Colon (tissue), 2 donors: ENCODE results near the gene TNS3.
"Not testable (repeated sequence)": the region's sequence is repeated elsewhere in the genome, so short reads cannot be mapped to it uniquely, and the experiment has no call there.

Experiments used
- FAIRE-seq: peaks from 2 replicates; lab custom pipeline; 2012; peaks lifted over from hg19 to GRCh38; lab: Jason Lieb, UNC
- donor health status: control.
- donor health status: control.

The TNS3 gene

GRCh38 chr7:47602272-47603004, 20.5 kb upstream of the TNS3 start:
- FAIRE-seq: no peak

GRCh38 chr7:47601881-47602249, 20.0 kb upstream of the TNS3 start:
- no peak for FAIRE-seq

GRCh38 chr7:47601119-47601880, 19.4 kb upstream of the TNS3 start:
- no peak for FAIRE-seq

- no peak for FAIRE-seq
Measured at GRCh38 chr7:47600199-47601118, 18.5 kb upstream of the TNS3 start.

GRCh38 chr7:47597379-47597778, 15.5 kb upstream of the TNS3 start:
- no peak for FAIRE-seq

GRCh38 chr7:47596502-47597202, 14.7 kb upstream of the TNS3 start:
- no peak for FAIRE-seq

- no peak for FAIRE-seq
Measured at GRCh38 chr7:47594406-47594805, 12.5 kb upstream of the TNS3 start.

DNA sequence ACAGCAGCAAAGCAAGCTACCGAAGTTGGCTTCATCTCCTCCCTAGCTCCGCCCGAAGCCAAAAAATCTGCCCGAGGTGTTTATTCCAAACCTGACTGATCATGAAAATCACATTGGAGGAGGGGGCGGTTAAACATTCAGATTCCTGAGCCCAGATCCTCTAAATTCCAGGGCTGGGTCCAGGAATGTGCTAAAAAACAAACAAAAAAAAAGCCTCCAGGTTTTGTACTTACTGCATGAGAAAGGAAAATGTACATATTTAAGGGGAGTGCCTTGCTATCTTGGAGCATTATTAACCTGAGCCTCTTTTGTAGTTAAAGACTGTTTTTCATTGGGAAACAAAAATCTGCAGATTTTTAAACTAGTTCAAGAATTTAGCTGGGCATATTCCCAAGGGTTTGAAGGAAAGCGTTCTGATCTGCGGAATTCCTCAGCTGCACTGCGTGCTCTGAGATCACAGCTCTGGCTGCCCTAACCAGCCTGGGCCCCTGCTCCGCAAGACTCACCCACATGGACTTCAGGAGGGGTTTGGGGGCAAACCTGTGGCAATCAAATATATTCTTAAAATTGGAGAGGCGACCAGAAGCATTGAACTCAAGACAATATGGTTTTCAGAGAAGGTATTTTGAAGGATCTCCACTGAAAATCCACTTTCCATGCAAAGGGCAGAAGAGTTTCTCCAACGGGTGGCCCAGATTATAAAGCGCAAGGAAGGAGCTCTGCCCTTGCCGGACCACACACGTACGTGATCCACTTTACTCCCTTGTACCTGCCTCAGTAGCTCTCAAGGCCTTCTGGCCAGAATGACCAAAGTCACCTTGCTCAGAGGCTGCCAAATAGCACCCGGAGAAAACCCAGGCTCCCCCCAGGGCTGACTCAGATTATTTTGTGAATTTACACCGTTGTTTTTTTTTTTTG, 10.0 kb upstream of the TNS3 start:
- FAIRE-seq: no peak

DNA sequence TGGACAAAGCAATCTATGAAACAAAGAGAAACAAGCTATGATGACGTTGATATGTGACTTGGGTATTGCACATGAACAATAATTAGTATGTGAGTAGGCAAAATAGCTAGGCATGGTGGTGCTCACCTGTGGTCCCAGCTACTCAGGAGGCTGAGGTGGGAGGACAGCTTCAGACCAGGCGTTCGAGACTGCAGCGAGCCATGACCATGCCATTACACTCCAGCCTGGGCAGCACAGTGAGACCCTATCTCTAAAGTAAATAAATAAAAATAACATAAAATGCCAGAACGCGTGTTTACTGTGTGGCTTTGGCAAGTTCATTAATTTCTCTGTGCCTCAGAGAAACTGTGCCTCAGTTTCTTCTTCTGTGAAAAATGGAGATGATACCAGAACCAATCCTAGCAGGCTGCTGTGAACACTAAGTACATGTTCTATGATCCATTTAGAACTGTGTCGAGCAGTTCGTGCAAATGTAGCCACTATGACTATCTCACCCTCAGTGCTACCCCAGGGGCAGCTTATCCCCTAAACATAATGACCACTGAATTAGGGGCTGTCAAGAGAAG, 9.3 kb upstream of the TNS3 start:
- no peak for FAIRE-seq

- not testable (repeated sequence) for FAIRE-seq
Measured at GRCh38 chr7:47590215-47590614, 8.3 kb upstream of the TNS3 start.

GRCh38 chr7:47588704-47589225, 6.9 kb upstream of the TNS3 start:
- FAIRE-seq: no peak

DNA sequence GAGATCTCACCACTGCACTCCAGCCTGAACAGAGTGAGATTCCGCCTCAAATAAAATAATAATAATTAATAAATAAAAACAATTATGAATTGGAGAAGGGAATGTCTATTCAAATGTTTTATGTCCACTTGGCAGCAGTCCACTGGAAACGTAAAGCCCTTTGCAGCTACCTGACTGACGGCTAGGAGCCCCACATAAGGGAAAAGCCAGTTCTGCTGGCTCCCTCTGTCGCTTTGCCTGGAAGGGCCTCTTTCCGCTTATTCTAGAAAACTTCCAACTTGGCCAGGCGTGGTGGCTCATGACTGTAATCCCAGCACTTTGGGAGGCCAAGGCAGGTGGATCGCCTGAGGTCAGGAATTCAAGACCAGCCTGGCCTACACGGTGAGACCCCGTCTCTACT, 6.1 kb upstream of the TNS3 start:
- FAIRE-seq: no peak

GRCh38 chr7:47587351-47587750, 5.4 kb upstream of the TNS3 start:
- no peak for FAIRE-seq

GRCh38 chr7:47586925-47587324, 5.0 kb upstream of the TNS3 start:
- no peak for FAIRE-seq

DNA sequence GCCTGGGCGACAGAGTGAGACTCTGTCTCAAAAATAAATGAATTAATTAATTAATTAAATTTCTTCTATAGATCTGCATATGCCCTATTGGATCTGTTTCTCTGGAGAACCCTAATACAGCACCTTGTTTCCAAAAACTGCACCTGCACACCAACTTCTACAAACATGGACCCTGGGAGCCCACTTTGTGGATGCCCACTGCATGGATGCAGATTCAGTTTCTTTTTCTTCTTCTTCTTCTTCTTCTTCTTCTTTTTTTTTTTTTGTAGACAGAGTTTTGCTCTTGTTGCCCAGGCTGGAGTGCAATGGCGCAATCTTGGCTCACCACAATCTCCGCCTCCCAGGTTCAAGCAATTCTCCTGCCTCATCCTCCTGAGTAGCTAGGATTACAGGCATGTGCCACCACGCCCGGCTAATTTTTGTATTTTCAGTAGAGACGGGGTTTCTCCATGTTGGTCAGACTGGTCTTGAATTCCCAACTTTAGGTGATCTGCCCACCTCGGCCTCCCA, 4.3 kb upstream of the TNS3 start:
- FAIRE-seq: not testable (repeated sequence)

DNA sequence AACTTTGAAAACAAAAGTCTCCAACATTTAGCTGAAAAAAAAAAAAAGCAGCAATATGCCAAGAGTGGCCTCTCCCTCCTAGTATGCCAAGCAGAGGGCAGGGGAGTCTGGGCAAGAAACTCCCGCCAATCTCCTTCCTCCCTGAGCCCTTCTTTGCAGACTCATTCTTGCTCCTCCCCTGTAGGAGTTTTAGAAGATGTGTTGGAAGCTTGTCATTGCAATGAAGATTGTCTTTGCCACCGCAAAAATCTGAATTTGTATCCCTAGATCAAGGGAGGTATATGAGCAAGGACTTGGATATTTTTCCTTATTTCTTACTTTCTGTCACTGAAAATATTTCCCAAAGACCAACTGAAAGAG, 2.6 kb upstream of the TNS3 start:
- FAIRE-seq: no peak

GRCh38 chr7:47583739-47584535, 2.0 kb upstream of the TNS3 start:
- no peak for FAIRE-seq

DNA sequence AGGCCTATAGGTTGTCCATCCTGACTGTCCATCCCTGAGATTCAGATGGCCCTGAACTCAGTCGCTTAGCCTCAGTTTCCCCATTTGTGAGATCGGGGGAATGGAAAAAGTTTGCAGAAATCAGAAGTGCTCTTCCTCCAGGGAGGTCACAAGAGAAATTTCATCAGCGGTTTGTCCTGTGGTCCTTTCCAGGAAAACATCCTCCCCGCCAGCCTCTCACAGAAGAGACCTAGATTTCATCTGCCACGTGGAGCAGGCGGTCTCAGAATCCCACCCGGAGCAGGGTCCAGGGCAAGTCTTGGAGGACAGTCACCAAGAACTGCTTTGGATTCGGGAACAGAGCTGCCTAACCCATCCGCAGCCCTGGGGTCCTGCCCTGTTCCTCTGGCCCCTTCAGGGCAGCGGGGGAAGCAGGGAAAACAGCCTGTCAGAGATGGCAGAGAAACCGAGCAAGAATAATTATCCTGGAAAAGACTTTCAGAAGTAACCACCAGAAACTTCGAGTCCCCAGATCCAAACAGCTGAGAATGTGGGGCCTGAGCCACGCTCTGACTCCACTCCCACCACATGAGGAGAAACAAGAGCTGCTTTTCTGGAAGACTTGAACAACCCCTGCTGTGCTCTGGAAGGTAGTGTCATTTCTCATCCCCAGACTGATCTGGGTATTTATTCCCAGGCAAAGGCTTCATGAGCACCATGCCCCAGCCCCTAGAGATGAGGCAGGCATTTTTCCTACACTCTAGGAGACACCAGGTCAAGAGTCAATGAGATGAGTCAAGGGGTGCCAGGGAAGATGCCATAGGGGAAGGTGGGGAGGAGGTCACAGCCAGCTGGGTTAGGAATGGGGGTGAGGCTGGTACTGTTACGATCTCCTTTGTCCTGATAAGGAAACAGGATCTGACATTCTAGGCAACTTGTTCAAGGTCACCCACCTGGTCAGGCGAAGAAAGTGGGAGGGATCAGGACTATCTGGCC, 1.1 kb upstream of the TNS3 start:
- FAIRE-seq: no peak
